ENCODE measurements around the gene LARP4B. TPM values are rescaled to one million over a fixed set of nuclear protein-coding genes. Genes with fewer than 3 reads are reported as not detected.
"Not testable (repeated sequence)": the region's sequence is repeated elsewhere in the genome, so short reads cannot be mapped to it uniquely, and the experiment has no call there.

Gene LARP4B
- total RNA-seq, 1 donor from 2014 or later: 58.4 TPM

GRCh38 chr10:774223-774622 lies 157.3 kb downstream of the LARP4B start:
- no peak overlapping the region for H3K4me3 ChIP-seq (ENCODE audit: low read depth, low read length)
- no peak for TF ChIP-seq CTCF (conservative IDR thresholded peaks at IDR 0.05; ENCODE audit: low read depth, low read length)
- no peak for DNase-seq (ENCODE audit: low read depth)

GRCh38 chr10:773562-774161 lies 157.8 kb downstream of the LARP4B start:
- no peak for TF ChIP-seq CTCF (conservative IDR thresholded peaks at IDR 0.05; ENCODE audit: low read depth, low read length)
- H3K4me3 ChIP-seq (ENCODE audit: low read depth, low read length): no peak overlapping the region
- no peak for DNase-seq (ENCODE audit: low read depth)

GRCh38 chr10:772227-772637 lies 159.3 kb downstream of the LARP4B start:
- H3K4me3 ChIP-seq (ENCODE audit: low read depth, low read length): no peak overlapping the region

GRCh38 chr10:771647-772046 lies 159.9 kb downstream of the LARP4B start:
- no peak for DNase-seq (ENCODE audit: low read depth)
- no peak for TF ChIP-seq CTCF (conservative IDR thresholded peaks at IDR 0.05; ENCODE audit: low read depth, low read length)
- H3K4me3 ChIP-seq (ENCODE audit: low read depth, low read length): no peak overlapping the region

More at GRCh38 chr10:772227-772637, 159.3 kb downstream of the LARP4B start:
- no peak for DNase-seq (ENCODE audit: low read depth)
- no peak for TF ChIP-seq CTCF (conservative IDR thresholded peaks at IDR 0.05; ENCODE audit: low read depth, low read length)

GRCh38 chr10:770975-771374 lies 160.5 kb downstream of the LARP4B start:
- no peak for TF ChIP-seq CTCF (conservative IDR thresholded peaks at IDR 0.05; ENCODE audit: low read depth, low read length)
- no peak for DNase-seq (ENCODE audit: low read depth)
- no peak overlapping the region for H3K4me3 ChIP-seq (ENCODE audit: low read depth, low read length)

- not testable (repeated sequence) for H3K4me3 ChIP-seq (ENCODE audit: low read depth, low read length); DNase-seq (ENCODE audit: low read depth)
These were observed 161.3 kb downstream of the LARP4B start for GRCh38 chr10:770048-770712.

- no peak overlapping the region for H3K4me3 ChIP-seq (ENCODE audit: low read depth, low read length)
- no peak for TF ChIP-seq CTCF (conservative IDR thresholded peaks at IDR 0.05; ENCODE audit: low read depth, low read length)
- DNase-seq (ENCODE audit: low read depth): no peak
These were observed 163.7 kb downstream of the LARP4B start for GRCh38 chr10:767794-768193.
